GM19193 (cell line): Measurements from ENCODE around the gene MRPL14.

Source experiments
- POLR2A ChIP-seq: IDR thresholded peaks from 4 replicates; pipeline ENCODE4 v1.6.1; 2011; ENCODE audit not compliant: insufficient read depth, insufficient read length; ENCODE audit errors: extremely low read depth

MRPL14 gene

GRCh38 chr6:44100088-44100550, 27.1 kb downstream of the MRPL14 start:
- TF ChIP-seq POLR2A: no peak

DNA sequence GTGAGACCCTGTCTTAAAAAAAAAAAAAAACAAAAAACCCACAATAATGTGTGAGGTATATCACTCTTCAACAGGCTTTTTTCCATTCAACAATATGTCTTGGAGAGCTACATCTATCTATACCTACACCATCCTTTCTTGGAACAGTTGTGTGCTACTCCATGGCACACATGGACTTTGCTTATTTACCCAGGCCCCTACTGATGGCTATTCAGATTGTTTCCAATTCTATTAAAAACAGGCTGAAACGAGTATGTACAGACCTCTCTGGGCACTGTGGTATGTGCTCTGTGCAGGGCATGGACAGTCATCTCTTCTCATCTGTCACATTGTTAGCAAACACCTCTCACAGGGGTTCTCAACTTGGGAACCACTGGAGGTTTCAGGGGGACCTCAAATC, 28.1 kb downstream of the MRPL14 start:
- no peak for TF ChIP-seq POLR2A

DNA sequence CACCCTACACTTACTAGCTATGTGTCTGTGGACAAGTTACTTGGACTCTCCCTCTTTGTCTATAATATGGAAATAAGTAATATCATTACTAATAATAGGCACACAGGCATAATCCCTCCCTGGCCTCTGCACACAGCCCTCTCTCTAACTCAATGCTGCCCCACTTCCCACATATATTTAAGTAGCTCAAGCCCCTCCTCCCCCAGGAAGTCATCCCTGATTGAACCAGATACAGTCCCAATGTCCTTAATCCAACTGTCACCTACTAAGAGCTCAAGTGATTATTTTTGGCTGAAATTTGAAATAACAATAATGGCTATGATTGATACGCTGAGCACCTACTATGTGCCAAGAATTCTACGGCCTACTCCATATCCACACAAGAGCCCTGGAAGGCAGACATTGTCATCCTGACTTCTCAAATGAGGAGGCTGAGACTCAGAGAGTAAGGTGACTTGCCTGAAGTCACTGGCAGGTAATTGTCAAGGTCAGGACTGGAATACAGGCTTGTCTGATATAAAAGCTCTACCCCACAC, 29.4 kb downstream of the MRPL14 start:
- TF ChIP-seq POLR2A: no peak

GRCh38 chr6:44096612-44097011, 30.6 kb downstream of the MRPL14 start:
- TF ChIP-seq POLR2A: no peak

DNA sequence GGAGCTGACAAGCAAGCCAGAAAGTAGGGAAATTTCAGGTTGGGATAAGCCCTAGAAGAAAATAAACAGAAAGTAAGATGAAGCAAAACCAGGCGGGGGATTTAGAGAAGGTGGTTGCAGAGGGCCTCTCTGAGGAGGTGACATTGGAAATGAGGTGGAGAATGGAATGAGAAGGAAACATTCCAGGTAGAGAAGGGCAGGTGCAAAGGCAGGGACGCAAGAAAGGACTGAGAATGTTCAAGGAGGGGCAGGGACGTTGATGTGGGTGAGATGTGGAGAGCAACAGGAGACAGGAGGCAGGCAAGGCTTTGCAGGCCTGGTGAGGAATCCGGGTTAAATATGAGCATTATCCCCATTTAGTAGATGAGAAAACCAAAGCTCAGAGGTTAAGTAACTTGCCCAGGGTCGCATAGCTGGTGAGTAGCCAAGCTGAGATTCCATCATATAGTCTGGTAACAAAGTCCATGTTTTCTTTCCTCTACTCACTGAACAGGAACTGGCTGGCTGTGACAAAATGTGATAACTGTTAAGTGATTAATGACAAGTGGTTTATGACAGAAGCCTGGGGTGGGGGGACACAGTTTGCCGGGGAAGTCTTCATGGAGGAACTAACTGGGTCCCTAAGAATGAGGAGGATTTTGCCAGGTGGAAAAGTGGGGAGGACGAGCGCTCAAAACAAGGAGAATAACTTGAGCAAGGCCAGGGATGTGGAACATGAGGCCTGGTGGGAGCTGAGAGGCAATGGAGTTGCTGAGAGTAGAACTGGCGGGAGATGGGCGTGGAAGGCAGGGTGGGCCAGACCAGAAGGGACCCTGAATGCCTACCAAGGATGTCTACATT, 32.6 kb downstream of the MRPL14 start:
- TF ChIP-seq POLR2A: no peak

DNA sequence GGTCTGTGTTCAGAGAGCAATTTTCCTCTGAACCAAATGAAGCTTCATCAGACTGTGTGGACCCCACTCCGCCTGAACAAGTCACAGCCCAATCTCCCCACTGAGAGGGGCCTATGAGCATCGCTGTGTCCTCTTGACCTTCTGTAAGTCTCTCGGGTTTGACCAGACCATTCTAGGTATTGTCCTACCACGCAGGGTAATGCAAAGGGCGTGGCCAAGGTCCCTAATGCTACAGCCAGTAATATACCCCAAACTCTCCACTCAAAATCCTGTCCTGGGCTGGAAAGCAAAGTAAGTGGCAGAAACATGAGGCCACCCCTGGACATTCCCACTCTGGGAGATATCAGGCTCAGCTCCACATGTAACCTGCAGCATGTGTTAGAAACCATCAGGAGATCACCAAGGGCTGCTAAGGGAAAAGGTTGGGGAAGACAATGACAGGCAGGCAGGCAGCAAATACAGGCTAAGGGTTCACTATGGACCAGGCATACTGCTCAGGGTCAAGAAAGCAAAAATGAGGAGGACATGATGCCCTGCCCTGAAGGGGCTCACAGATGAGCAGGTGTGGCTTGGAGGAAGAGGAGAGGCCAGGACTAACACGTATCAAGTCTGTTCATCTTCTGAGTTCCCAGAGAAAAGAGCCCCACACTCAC, 33.4 kb downstream of the MRPL14 start:
- no peak for TF ChIP-seq POLR2A

- no peak for TF ChIP-seq POLR2A
These were observed 34.2 kb downstream of the MRPL14 start for GRCh38 chr6:44093066-44093465.

GRCh38 chr6:44091981-44092884, 35.0 kb downstream of the MRPL14 start:
- no peak for TF ChIP-seq POLR2A

GRCh38 chr6:44090465-44090864, 36.8 kb downstream of the MRPL14 start:
- TF ChIP-seq POLR2A: no peak

GRCh38 chr6:44088827-44089590, 38.2 kb downstream of the MRPL14 start:
- TF ChIP-seq POLR2A: no peak

GRCh38 chr6:44087623-44088022, 39.6 kb downstream of the MRPL14 start:
- no peak for TF ChIP-seq POLR2A

DNA sequence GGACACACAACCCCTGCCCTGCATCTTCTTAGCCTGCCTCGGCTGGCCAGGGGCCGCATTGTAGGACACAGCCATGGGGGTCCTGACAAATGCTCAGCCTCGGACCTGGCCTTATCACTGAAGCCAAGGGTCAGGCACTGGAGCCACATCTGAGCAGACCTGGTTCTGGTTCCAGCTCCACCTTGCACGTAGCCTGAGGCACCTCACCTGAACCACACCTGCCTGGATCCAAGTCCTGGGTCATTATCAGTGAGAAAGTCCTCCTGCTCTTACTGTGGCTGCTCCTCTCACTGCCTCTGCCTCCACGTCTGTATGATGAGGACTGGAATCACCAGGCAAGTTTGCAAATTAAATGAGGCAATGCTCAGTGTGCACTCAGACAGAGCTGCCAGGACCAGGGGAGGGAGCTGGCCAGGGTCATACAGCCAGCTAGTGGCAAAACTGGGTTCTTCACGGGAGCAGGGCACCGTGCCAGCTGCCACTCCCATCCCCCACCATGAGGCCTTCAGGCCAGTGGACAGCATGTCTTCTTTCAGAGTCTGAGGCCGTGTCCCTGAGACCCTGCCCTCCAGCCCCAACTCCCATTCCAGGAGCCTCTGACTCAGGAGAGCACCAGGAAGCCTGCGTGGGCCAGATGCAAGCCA, 40.2 kb downstream of the MRPL14 start:
- TF ChIP-seq POLR2A: no peak

DNA sequence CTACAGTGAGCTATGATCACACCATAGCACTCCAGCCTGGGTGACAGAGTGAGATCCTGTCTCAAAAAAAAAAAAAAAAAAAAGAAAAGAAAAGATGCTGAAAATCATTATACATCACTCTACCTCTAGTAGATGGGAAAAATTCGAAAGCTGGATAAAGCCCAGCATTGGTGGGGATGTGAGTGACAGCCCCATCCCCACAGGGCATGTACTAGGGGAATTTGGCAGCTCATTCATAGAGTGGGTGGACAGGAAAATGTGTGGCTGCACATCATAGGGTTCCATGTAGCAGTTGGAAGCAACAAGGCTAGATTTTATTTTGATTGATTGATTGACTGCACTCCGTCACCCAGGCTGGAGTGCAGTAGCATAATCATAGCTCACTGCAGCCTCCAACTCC, 42.0 kb downstream of the MRPL14 start:
- no peak for TF ChIP-seq POLR2A
